ENCODE measurements around the gene DERA. TPM values are rescaled to one million over a fixed set of nuclear protein-coding genes. Genes with fewer than 3 reads are reported as not detected.
"Not testable (repeated sequence)": the region's sequence is repeated elsewhere in the genome, so short reads cannot be mapped to it uniquely, and the experiment has no call there.

Gene DERA
- total and polyA plus RNA-seq, 2 experiments from 2014 or later: 57.2 to 64.7 TPM

- no peaks in the 10 kb centered on the region for H3K4me1 ChIP-seq (ENCODE audit: insufficient read depth)
- H3K27ac ChIP-seq: peak overlapping the region; percentile 11
- no peak overlapping the region for H2AFZ ChIP-seq
- peak overlapping the region; percentile 19 for H3K4me2 ChIP-seq
- H3K4me3 ChIP-seq: no peak overlapping the region
- H3K27me3 ChIP-seq: no peaks in the 10 kb centered on the region
- no peaks in the 10 kb centered on the region for H3K9me2 ChIP-seq (replicated peaks; ENCODE audit: insufficient read depth)
- no peak for DNase-seq (ENCODE audit: low spot score)
- no peaks in the 10 kb centered on the region for H3K36me3 ChIP-seq (replicated peaks; ENCODE audit: insufficient read depth, low read depth)
- H3K79me2 ChIP-seq: no peaks in the 10 kb centered on the region
- H4K20me1 ChIP-seq (ENCODE audit: insufficient read depth, poor library complexity, severe bottlenecking): no peaks in the 10 kb centered on the region
- 37% methylated on average over 9 of the region's 9 CpGs for WGBS (ENCODE audit: low lambda C conversion rate, missing lambda C conversion rate)
- TF ChIP-seq EZH2 (IDR thresholded peaks at IDR 0.05; ENCODE audit: borderline replicate concordance) (no peak), EZH2phosphoT487 (IDR thresholded peaks at IDR 0.05; ENCODE audit: low read depth, severe bottlenecking, unreplicated experiment) (no peak)
- TF ChIP-seq, protein P1, sequence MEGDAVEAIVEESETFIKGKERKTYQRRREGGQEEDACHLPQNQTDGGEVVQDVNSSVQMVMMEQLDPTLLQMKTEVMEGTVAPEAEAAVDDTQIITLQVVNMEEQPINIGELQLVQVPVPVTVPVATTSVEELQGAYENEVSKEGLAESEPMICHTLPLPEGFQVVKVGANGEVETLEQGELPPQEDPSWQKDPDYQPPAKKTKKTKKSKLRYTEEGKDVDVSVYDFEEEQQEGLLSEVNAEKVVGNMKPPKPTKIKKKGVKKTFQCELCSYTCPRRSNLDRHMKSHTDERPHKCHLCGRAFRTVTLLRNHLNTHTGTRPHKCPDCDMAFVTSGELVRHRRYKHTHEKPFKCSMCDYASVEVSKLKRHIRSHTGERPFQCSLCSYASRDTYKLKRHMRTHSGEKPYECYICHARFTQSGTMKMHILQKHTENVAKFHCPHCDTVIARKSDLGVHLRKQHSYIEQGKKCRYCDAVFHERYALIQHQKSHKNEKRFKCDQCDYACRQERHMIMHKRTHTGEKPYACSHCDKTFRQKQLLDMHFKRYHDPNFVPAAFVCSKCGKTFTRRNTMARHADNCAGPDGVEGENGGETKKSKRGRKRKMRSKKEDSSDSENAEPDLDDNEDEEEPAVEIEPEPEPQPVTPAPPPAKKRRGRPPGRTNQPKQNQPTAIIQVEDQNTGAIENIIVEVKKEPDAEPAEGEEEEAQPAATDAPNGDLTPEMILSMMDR (IDR thresholded peaks at IDR 0.05; ENCODE audit: poor library complexity): no peak
- no peaks in the 10 kb centered on the region for H3K9me3 ChIP-seq (ENCODE audit: low read depth)
Measured at GRCh38 chr12:15863372-15863771, 47.8 kb upstream of the DERA start.

DNA sequence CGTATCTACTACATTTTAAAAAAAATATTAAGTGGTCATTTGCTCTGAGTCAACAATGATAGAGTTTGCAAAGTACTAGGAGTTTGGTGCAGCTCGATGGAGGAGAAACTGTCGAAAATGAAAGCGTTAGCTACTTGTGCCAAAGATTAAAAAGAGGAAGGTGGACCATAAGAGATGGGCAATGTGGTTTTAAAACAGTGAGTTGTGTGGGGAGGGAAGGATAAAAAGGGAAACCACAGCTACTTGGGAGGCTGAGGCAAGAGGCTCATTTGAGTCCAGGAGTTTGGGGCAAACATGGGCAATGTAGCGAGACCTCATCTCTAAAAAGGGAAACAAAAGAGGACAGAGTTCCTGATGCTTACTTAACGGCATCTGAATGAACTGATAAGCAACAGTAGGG is 47.1 kb upstream of the DERA start:
- Histone ChIP-seq H2AFZ (no peak overlapping the region), H3K4me1 (ENCODE audit: insufficient read depth) (no peaks in the 10 kb centered on the region), H3K27ac (no peak overlapping the region), H3K36me3 (replicated peaks; ENCODE audit: insufficient read depth, low read depth) (no peaks in the 10 kb centered on the region), H3K4me3 (no peak overlapping the region), H3K9me2 (replicated peaks; ENCODE audit: insufficient read depth) (no peaks in the 10 kb centered on the region), H3K9me3 (ENCODE audit: low read depth) (no peaks in the 10 kb centered on the region), H3K27me3 (no peaks in the 10 kb centered on the region), H3K4me2 (no peak overlapping the region), H3K79me2 (no peaks in the 10 kb centered on the region), H4K20me1 (ENCODE audit: insufficient read depth, poor library complexity, severe bottlenecking) (no peaks in the 10 kb centered on the region)
- no peak for DNase-seq (ENCODE audit: low spot score)
- TF ChIP-seq, protein P1 (IDR thresholded peaks at IDR 0.05; ENCODE audit: poor library complexity): no peak
- TF ChIP-seq EZH2phosphoT487 (IDR thresholded peaks at IDR 0.05; ENCODE audit: low read depth, severe bottlenecking, unreplicated experiment) (no peak), EZH2 (IDR thresholded peaks at IDR 0.05; ENCODE audit: borderline replicate concordance) (no peak)
- WGBS (ENCODE audit: low lambda C conversion rate, missing lambda C conversion rate): 90% methylated on average over 6 of the region's 6 CpGs

DNA sequence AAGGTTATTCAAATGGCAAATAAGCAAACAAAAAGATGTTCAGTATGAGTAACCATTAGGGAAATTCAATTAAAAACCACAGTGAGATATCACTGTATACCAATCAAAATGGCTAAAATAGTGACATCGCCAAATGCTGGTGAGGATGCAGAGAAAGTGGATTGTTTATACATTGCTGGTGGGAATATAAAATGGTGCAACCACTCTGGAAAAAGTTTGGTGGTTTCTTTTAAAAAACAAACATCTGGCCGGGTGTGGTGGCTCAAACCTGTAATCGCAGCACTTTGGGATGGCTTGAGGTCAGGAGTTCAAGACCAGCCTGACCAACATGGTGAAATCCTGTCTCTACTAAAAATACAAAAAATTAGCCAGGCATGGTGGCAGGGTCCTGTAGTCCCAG is 42.9 kb upstream of the DERA start:
- 96% methylated on average over 3 of the region's 3 CpGs for WGBS (ENCODE audit: low lambda C conversion rate, missing lambda C conversion rate)
- no peaks in the 10 kb centered on the region for H4K20me1 ChIP-seq (ENCODE audit: insufficient read depth, poor library complexity, severe bottlenecking)
- H3K79me2 ChIP-seq: no peaks in the 10 kb centered on the region
- H3K27ac ChIP-seq: no peak overlapping the region
- H2AFZ ChIP-seq: no peak overlapping the region
- H3K27me3 ChIP-seq: no peaks in the 10 kb centered on the region
- H3K9me2 ChIP-seq (replicated peaks; ENCODE audit: insufficient read depth): no peaks in the 10 kb centered on the region
- TF ChIP-seq, protein P1 (IDR thresholded peaks at IDR 0.05; ENCODE audit: poor library complexity): no peak
- TF ChIP-seq EZH2phosphoT487 (IDR thresholded peaks at IDR 0.05; ENCODE audit: low read depth, severe bottlenecking, unreplicated experiment): no peak
- no peak for TF ChIP-seq EZH2 (IDR thresholded peaks at IDR 0.05; ENCODE audit: borderline replicate concordance)
- no peak overlapping the region for H3K4me3 ChIP-seq
- no peaks in the 10 kb centered on the region for H3K4me1 ChIP-seq (ENCODE audit: insufficient read depth)
- no peaks in the 10 kb centered on the region for H3K9me3 ChIP-seq (ENCODE audit: low read depth)
- no peak overlapping the region for H3K4me2 ChIP-seq
- DNase-seq (ENCODE audit: low spot score): no peak
- no peaks in the 10 kb centered on the region for H3K36me3 ChIP-seq (replicated peaks; ENCODE audit: insufficient read depth, low read depth)

GRCh38 chr12:15873556-15873955 is 37.6 kb upstream of the DERA start:
- H2AFZ ChIP-seq: no peak overlapping the region
- TF ChIP-seq EZH2phosphoT487 (IDR thresholded peaks at IDR 0.05; ENCODE audit: low read depth, severe bottlenecking, unreplicated experiment) (no peak), EZH2 (IDR thresholded peaks at IDR 0.05; ENCODE audit: borderline replicate concordance) (no peak)
- TF ChIP-seq, protein P1 (IDR thresholded peaks at IDR 0.05; ENCODE audit: poor library complexity): no peak
- no peaks in the 10 kb centered on the region for H3K27me3 ChIP-seq
- WGBS (ENCODE audit: low lambda C conversion rate, missing lambda C conversion rate): 98% methylated on average over 4 of the region's 4 CpGs
- no peaks in the 10 kb centered on the region for H3K9me2 ChIP-seq (replicated peaks; ENCODE audit: insufficient read depth)
- no peak overlapping the region for H3K27ac ChIP-seq
- H3K9me3 ChIP-seq (ENCODE audit: low read depth): no peaks in the 10 kb centered on the region
- no peaks in the 10 kb centered on the region for H3K4me1 ChIP-seq (ENCODE audit: insufficient read depth)
- H4K20me1 ChIP-seq (ENCODE audit: insufficient read depth, poor library complexity, severe bottlenecking): no peaks in the 10 kb centered on the region
- H3K36me3 ChIP-seq (replicated peaks; ENCODE audit: insufficient read depth, low read depth): no peaks in the 10 kb centered on the region
- no peak overlapping the region for H3K4me2 ChIP-seq
- H3K4me3 ChIP-seq: no peak overlapping the region
- H3K79me2 ChIP-seq: no peaks in the 10 kb centered on the region
- DNase-seq (ENCODE audit: low spot score): no peak

- H3K27me3 ChIP-seq; H3K9me2 ChIP-seq (replicated peaks; ENCODE audit: insufficient read depth); H3K36me3 ChIP-seq (replicated peaks; ENCODE audit: insufficient read depth, low read depth); H3K4me2 ChIP-seq; H2AFZ ChIP-seq; H4K20me1 ChIP-seq (ENCODE audit: insufficient read depth, poor library complexity, severe bottlenecking); H3K4me3 ChIP-seq; DNase-seq (ENCODE audit: low spot score); H3K27ac ChIP-seq; H3K4me1 ChIP-seq (ENCODE audit: insufficient read depth); H3K79me2 ChIP-seq; H3K9me3 ChIP-seq (ENCODE audit: low read depth): not testable (repeated sequence)
- WGBS (ENCODE audit: low lambda C conversion rate, missing lambda C conversion rate): over 99% methylated on average over 20 of the region's 20 CpGs
Measured at GRCh38 chr12:15874556-15875145, 36.5 kb upstream of the DERA start.

Measured in hepatocyte (in vitro differentiated cells).